ACC112 (cell line): ENCODE data around the gene ROS1.

Experiments used
- H2AFZ ChIP-seq: fragments of 200-600 bp; sonication (generic); one replicate; pipeline ENCODE4 v1.6.0; 2017; ENCODE audit warnings: antibody characterized with exemption, low read length; ENCODE audit not compliant: unreplicated experiment
- H3K27ac ChIP-seq: fragments of 200-600 bp; sonication (generic); 2 replicates; pipeline ENCODE4 v1.5.1; 2014; ENCODE audit warnings: low read depth, mild to moderate bottlenecking, antibody characterized with exemption, low read length, moderate library complexity
- H3K27me3 ChIP-seq: fragments of 200-600 bp; sonication (generic); 2 replicates; pipeline ENCODE4 v1.6.1; 2014; ENCODE audit warnings: mild to moderate bottlenecking, antibody characterized with exemption, low read length, moderate library complexity, mixed read lengths; ENCODE audit not compliant: insufficient read depth
- H3K36me3 ChIP-seq: fragments of 200-600 bp; sonication (generic); 2 replicates; pipeline ENCODE4 v1.6.1; 2016; ENCODE audit warnings: mild to moderate bottlenecking, antibody characterized with exemption, low read length, moderate library complexity, mixed read lengths; ENCODE audit not compliant: insufficient read depth
- H3K4me1 ChIP-seq: fragments of 200-600 bp; sonication (generic); one replicate; pipeline ENCODE4 v1.6.1; 2016; ENCODE audit warnings: low read length, mixed read lengths; ENCODE audit not compliant: insufficient read depth, unreplicated experiment, control insufficient read depth
- H3K4me3 ChIP-seq: fragments of 200-600 bp; sonication (generic); 2 replicates; pipeline ENCODE4 v1.5.1; 2014; ENCODE audit warnings: mild to moderate bottlenecking, low read depth, low read length
- H3K79me2 ChIP-seq: fragments of 200-600 bp; sonication (generic); one replicate; pipeline ENCODE4 v1.6.0; 2016; ENCODE audit warnings: low read length; ENCODE audit not compliant: control insufficient read depth, unreplicated experiment, insufficient read depth

The ROS1 gene

GRCh38 chr6:117288083-117288715 is 137.5 kb downstream of the ROS1 start:
- H3K4me1 ChIP-seq = no peaks in the 10 kb centered on the region
- no peaks in the 10 kb centered on the region for H3K79me2 ChIP-seq
- no peak overlapping the region for H3K4me3 ChIP-seq
- peaks cover 27% of the 10 kb centered on the region for H3K27me3 ChIP-seq
- no peak overlapping the region for H2AFZ ChIP-seq
- no peaks in the 10 kb centered on the region for H3K36me3 ChIP-seq
- no peak overlapping the region for H3K27ac ChIP-seq

GRCh38 chr6:117280922-117281321 is 144.8 kb downstream of the ROS1 start:
- Histone ChIP-seq H3K4me1 (no peaks in the 10 kb centered on the region), H2AFZ (no peak overlapping the region), H3K27me3 (peaks cover 58% of the 10 kb centered on the region), H3K79me2 (no peaks in the 10 kb centered on the region), H3K36me3 (no peaks in the 10 kb centered on the region), H3K27ac (no peak overlapping the region), H3K4me3 (no peak overlapping the region)

DNA sequence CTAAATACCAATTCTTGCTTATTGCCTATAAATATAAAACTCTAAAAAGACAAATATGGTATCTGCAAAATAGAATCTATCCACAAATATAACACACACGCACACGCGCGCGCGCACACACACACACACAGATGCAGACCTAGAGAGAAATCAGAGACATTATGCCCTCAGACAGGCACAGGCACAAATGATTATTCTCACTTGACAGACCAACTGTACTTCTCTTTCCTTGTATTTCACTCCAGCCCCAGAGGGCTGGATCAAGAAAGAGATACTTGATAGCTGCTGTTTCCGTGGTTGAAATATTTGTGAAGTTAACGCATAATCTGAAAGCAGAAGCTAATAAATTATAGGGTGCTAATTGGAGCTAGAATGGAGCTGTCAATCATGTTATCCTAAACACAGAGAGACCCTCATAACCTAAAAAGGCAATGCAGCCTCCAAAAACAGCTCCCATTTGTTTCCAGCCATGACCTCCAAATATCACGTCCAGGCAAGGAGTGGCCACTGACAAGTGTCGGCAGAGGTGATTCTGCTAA is 148.9 kb downstream of the ROS1 start:
- H2AFZ ChIP-seq = no peak overlapping the region
- H3K36me3 ChIP-seq = no peaks in the 10 kb centered on the region
- no peak overlapping the region for H3K27ac ChIP-seq
- H3K79me2 ChIP-seq = no peaks in the 10 kb centered on the region
- H3K4me1 ChIP-seq = no peaks in the 10 kb centered on the region
- peaks cover 85% of the 10 kb centered on the region for H3K27me3 ChIP-seq
- H3K4me3 ChIP-seq = no peak overlapping the region

GRCh38 chr6:117275711-117276110 is 150.0 kb downstream of the ROS1 start:
- H3K27ac ChIP-seq = no peak overlapping the region
- H3K27me3 ChIP-seq = peaks cover 90% of the 10 kb centered on the region
- H3K4me3 ChIP-seq = no peak overlapping the region
- no peak overlapping the region for H2AFZ ChIP-seq
- no peaks in the 10 kb centered on the region for H3K36me3 ChIP-seq
- no peaks in the 10 kb centered on the region for H3K79me2 ChIP-seq
- H3K4me1 ChIP-seq = no peaks in the 10 kb centered on the region

DNA sequence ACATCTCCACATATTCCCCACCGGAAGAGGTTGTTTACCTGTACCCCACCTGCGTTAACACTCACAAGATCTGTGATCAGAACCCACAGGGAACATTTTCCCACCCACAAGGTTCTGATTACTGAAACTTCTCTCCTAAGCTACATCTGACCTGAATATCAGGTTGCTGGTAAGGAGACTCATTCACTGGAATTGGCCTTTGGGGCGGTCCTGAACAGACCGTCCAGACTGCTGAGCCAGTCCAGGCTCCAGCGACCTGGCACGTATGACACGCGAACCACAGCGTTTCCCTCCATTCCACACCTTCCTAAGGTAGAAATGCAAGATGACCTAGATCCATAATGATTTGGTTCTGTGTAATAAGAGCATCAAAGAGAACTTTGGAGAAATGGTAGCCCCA is 150.5 kb downstream of the ROS1 start:
- H3K27ac ChIP-seq = no peak overlapping the region
- peaks cover 89% of the 10 kb centered on the region for H3K27me3 ChIP-seq
- no peak overlapping the region for H3K4me3 ChIP-seq

GRCh38 chr6:117272891-117273290 is 152.9 kb downstream of the ROS1 start:
- no peaks in the 10 kb centered on the region for H3K36me3 ChIP-seq
- peaks cover 91% of the 10 kb centered on the region for H3K27me3 ChIP-seq
- no peak overlapping the region for H2AFZ ChIP-seq

More for the DNA sequence above, 150.5 kb downstream of the ROS1 start:
- H2AFZ ChIP-seq = no peak overlapping the region
- H3K4me1 ChIP-seq = no peaks in the 10 kb centered on the region
- no peaks in the 10 kb centered on the region for H3K36me3 ChIP-seq
- H3K79me2 ChIP-seq = no peaks in the 10 kb centered on the region

GRCh38 chr6:117272032-117272866 is 153.5 kb downstream of the ROS1 start:
- Histone ChIP-seq H3K4me3 (no peak overlapping the region), H3K27me3 (peaks cover 98% of the 10 kb centered on the region)

More at GRCh38 chr6:117272891-117273290, 152.9 kb downstream of the ROS1 start:
- H3K27ac ChIP-seq = no peak overlapping the region
- no peaks in the 10 kb centered on the region for H3K79me2 ChIP-seq
- no peaks in the 10 kb centered on the region for H3K4me1 ChIP-seq
- H3K4me3 ChIP-seq = no peak overlapping the region

GRCh38 chr6:117270843-117271507 is 154.8 kb downstream of the ROS1 start:
- H3K27me3 ChIP-seq = peaks cover 98% of the 10 kb centered on the region
- no peaks in the 10 kb centered on the region for H3K79me2 ChIP-seq
- peak overlapping the region; percentile 34; the same call in 1 of the 2 replicates for H3K4me3 ChIP-seq
- no peaks in the 10 kb centered on the region for H3K4me1 ChIP-seq
- H3K27ac ChIP-seq = no peak overlapping the region
- H3K36me3 ChIP-seq = no peaks in the 10 kb centered on the region
- no peak overlapping the region for H2AFZ ChIP-seq

More at GRCh38 chr6:117272032-117272866, 153.5 kb downstream of the ROS1 start:
- no peak overlapping the region for H3K27ac ChIP-seq
- H2AFZ ChIP-seq = no peak overlapping the region
- H3K4me1 ChIP-seq = no peaks in the 10 kb centered on the region
- no peaks in the 10 kb centered on the region for H3K36me3 ChIP-seq
- no peaks in the 10 kb centered on the region for H3K79me2 ChIP-seq

- H3K4me1 ChIP-seq = no peaks in the 10 kb centered on the region
- no peak overlapping the region for H2AFZ ChIP-seq
- peak overlapping the region; percentile 34; the same call in 1 of the 2 replicates for H3K4me3 ChIP-seq
- H3K27ac ChIP-seq = no peak overlapping the region
- H3K27me3 ChIP-seq = peaks cover 98% of the 10 kb centered on the region
- no peaks in the 10 kb centered on the region for H3K36me3 ChIP-seq
- H3K79me2 ChIP-seq = no peaks in the 10 kb centered on the region
Observed at GRCh38 chr6:117270055-117270842, 155.5 kb downstream of the ROS1 start.

- Histone ChIP-seq H3K79me2 (no peaks in the 10 kb centered on the region), H3K27ac (no peak overlapping the region), H3K36me3 (no peaks in the 10 kb centered on the region), H3K27me3 (peaks cover 98% of the 10 kb centered on the region), H3K4me3 (no peak overlapping the region), H2AFZ (no peak overlapping the region), H3K4me1 (no peaks in the 10 kb centered on the region)
Observed at GRCh38 chr6:117269638-117270054, 156.1 kb downstream of the ROS1 start.
